HPDE6-E6E7 (cell line): Measurements from ENCODE around the gene PHC3.
"Not testable (repeated sequence)": the region's sequence is repeated elsewhere in the genome, so short reads cannot be mapped to it uniquely, and the experiment has no call there.

Source experiments
- DNase-seq: peaks from one replicate; pipeline ENCODE4 v3.0.0; 2011; ENCODE audit warnings: missing footprints; ENCODE audit errors: extremely low spot score

PHC3 gene

DNA sequence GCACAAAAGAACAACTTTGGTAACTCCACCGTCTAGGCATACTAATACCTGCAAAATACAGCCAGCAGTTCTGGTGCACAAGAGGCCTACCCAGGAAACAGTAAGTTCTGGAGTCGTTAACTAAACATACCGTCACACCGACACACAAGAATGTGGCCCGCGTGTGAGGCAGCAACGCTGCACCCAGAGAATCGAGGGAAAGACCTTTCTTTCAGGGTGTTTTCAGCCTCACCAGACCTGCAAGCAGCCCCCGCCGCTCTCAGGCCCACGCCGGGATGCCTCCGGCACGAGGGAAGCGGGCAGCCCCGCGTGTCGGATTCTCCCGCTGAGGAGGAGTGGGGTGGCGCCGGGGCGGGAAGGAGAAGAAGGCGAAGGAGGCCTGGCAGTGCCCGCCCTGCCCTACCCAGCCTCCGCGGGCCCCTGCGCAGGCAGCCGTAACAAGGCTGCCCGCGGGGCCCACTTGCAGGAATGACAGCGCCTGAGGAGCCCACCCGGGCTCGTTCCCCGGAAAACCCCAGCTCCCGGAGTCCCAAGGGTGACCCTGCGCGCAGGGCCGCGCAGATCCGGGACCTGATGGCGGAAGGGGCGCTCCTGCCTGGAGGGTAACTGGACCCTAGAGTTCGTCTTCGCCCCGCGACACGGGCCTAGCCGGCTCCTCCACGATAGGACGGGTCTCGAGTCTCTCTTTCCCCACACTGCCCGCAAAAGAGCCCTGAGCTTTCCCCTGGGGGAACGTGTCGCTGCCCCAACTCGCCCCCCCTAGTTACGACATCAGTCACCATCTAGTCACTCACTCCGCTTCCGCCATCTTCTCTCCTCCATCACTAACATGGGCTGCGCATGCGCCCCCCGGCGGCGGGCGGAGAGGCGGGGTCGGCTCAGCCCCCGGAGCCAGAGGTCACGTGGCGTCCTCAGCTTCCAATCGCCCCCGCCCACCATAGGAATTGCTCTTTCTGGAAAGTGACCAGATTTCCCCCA is at the start of gene PHC3:
TSS of gene PHC3 (minus strand) at position 826 of the 978 bp plus-strand sequence. CDS start at position 808, 18 bp downstream.
- peak; percentile 96 for DNase-seq

- DNase-seq, result no peak
These were observed 46.7 kb upstream of the PHC3 start for GRCh38 chr3:170228093-170228766.

- DNase-seq, result no peak
These were observed 45.0 kb upstream of the PHC3 start for GRCh38 chr3:170226426-170226960.

DNA sequence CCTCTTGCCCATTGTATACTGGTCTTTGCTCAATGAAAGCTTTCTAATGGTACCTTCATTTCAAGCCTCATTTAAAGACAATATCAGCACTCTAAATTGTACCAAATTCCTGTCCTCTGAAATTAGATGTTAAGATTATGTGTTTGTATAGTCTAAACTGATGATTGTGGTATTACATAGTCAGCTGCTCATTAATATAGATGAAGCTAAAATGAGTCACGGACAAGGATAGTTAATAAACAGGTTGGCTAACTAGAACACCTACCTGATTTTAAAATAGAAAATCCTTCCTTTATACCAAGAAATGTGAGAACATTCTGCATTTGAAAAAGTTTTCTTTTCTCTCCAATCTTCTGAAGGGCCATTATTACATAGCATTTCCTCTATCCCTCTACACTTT is 43.6 kb upstream of the PHC3 start:
- DNase-seq, result no peak

GRCh38 chr3:170222647-170223541 is 41.4 kb upstream of the PHC3 start:
- DNase-seq, result peak; percentile 26

DNA sequence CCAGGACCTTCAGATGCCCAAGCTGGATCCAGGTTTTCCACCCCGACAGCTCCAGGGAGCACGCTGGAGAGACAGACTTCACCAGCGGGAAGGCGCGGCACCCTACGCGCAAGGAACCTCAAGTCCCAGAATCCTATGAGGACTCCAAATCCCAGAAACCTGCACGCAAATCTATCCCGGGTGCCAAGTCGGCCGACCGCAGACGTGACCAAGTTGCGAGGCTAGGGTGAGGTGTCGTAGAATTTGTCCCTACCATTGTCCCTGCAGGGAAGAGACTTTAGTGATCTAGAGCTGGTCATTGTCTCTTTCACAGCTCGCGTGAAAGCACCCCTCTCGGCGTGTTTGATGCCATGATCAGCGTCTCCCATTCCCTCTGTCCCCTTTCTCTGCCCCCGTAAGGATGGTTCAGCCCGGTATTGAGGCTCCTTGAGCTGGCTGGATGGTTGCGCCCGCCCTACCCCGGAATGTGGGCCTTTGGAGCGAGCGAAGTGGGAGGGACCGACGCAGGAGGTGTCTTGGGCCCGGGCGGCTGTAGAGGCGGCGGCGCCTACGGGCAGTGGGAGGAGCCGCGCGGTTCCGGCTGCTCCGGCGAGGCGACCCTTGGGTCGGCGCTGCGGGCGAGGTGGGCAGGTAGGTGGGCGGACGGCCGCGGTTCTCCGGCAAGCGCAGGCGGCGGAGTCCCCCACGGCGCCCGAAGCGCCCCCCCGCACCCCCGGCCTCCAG is 40.6 kb upstream of the PHC3 start, which contains the start of gene PRKCI:
TSS of gene PRKCI (plus strand) at position 501 of the 723 bp plus-strand sequence. CDS start 246 bp downstream, outside the sequence.
- DNase-seq, result peak; percentile 93

DNA sequence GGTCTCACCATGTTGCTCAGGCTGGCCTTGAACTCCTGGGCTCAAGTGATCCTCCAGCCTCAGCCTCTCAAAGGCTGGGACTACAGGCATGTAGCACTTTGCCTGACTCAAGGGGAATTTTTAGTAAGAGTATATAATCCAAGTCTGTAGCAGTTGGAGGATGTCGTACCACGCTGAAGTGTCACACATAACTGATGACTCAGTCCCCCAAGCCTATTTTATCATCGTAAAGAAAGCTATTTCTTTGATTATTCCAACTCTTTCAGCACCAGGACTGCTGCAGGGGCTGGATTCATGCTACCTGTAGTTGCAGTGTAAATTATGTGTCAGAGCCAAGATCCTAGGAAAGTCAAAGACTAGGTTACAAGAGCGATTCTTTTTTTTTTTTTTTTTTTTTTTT is 39.3 kb upstream of the PHC3 start:
- DNase-seq, result no peak

- DNase-seq, result no peak
These were observed 38.3 kb upstream of the PHC3 start for GRCh38 chr3:170219850-170220249.

GRCh38 chr3:170211668-170212067 is 30.1 kb upstream of the PHC3 start:
- no peak for DNase-seq

DNA sequence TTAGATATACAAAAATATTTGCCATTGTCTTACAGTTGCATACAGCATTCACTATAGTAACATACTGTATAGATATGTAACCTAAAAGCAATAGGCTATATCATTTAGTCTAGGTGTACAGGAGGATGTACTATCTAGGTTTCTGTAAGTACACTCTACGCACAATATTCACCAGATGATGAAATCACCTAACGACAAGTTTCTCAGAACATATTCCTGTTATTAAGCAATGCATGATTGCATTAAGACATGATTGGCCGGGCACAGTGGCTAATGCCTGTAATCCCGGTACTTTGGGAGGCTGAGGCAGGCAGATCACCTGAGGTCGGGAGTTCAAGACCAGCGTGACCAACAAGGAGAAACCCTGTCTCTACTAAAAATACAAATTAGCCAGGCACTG is 26.2 kb upstream of the PHC3 start:
- no peak for DNase-seq

GRCh38 chr3:170206164-170206762 is 24.7 kb upstream of the PHC3 start:
- DNase-seq, result not testable (repeated sequence)

DNA sequence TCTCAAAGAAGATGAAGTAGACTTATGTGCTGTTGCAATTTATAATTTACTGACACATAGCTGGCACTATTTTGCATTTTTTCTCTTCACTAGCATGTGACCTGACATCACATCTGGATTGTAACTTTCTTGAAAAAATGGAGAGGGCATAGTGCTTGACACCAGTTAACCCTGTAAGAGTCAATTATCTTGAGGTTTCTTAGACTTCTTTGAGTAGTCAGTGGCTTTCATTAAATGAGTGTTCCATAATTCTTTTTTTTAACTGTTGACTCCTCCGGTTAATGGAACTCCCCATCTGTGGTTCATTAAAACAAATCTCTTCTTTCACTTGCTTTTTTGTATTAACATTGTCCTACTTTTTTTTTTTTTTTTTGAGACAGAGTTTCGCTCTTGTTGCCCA is 23.8 kb upstream of the PHC3 start:
- no peak for DNase-seq

GRCh38 chr3:170204509-170204908 is 23.0 kb upstream of the PHC3 start:
- no peak for DNase-seq

GRCh38 chr3:170204023-170204472 is 22.5 kb upstream of the PHC3 start:
- no peak for DNase-seq

DNA sequence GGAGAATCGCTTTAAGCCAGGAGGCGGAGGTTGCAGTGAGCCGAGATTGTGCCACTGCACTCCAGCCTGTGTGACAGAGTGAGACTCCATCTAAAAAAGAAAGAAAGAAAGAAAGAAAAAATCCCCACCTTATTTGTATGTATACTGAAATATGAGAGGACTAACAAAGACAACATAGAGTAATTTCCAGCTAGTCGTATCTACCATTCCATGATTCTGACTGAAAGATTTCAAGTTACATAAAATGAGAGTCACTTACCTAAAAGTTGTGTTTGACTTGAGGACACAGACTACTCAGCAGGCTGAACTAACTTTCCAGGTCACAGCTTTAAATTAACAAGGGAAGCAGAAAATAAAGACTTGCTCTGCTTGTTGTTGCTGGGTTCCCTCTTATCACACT is 21.9 kb upstream of the PHC3 start:
- no peak for DNase-seq

- DNase-seq, result no peak
These were observed 20.0 kb upstream of the PHC3 start for GRCh38 chr3:170201527-170201926.

DNA sequence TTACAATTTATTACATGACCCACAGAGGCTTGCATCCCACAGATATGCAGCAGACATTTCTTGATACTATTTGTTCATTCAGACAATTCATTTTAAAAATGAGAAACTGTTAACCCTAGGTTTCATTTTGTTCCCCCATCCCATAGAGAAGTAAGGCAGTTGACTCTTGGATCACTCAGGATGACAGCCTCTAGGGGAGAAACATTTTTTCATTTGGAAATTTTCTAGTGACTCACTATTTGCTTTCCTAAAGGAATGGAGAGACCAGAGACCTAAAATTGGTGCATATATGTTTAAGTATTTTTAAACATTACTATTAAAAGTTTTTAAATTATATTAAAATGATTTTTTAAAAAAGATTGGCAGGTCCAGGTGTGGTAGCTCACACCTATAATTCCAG is 19.5 kb upstream of the PHC3 start:
- no peak for DNase-seq

GRCh38 chr3:170196833-170197232 is 15.3 kb upstream of the PHC3 start:
- DNase-seq, result peak; percentile 67

DNA sequence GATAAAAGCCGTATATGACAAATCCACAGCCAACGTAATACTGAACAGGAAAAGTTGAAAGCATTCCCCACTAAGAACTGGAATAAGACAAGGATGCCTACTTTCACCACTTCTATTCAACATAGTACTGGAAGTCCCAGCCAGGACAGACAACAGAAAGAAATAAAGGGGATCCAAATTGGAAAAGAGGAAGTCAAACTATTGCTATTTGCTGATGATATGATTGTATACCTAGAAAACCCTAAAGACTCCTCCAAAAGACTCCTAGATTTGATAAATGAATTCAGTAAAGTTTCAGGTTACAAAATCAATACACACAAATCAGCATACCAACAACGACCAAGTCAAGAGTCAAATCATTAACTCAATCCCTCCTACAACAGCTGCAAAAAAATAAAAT is 14.2 kb upstream of the PHC3 start:
- not testable (repeated sequence) for DNase-seq
